SK-MEL-5 (cell line): ENCODE data around the gene STRIP1. TPM values are rescaled to one million over a fixed set of nuclear protein-coding genes. Genes with fewer than 3 reads are reported as not detected.

Experiments used
- DNase-seq: peaks from one replicate; pipeline ENCODE4 v3.0.0-alpha.2; 2016; ENCODE audit warnings: low read depth, low spot score
- in situ Hi-C: cut with HindIII; loops from 2 replicates; pipeline ENCODE4 v1.10.0; 2016; ENCODE audit warnings: low sequenced_read_pairs, high pct_unique_total_duplicates, low pct_unique_long_range_greater_than_20kb
- total RNA-seq: library from RNA; depleted of rRNA; stranded (reverse); fragments of >200 nt; shearing (Covaris generic); gene quantifications from 2 replicates; pipeline ENCODE4 v1.2.3, GENCODE V29; 2014; rRNA removed

Gene STRIP1
- total RNA-seq, 1 experiment from 2014 or later, result 35.5 TPM

DNA sequence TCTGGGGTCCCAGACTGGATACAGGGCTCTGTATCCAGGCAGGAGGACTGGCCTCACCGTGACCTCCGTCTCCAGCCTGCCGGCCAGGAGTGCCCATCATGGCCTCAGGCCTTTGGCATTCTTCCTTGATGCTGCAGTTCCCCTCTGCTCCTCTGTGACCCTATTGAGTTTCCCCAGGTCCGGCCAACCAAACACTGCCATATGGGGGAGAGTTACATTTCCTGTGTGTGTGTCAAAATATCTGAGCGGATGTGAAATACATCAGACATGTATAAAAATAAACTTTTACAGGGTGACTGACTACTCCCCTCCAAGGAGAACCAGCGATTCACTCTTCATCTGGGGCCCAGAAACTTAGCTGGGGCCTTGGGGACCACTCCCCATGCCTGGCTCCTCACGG, 67.7 kb downstream of the STRIP1 start:
- no peak for DNase-seq
- in situ Hi-C loops, result no loop called here

Other genes with a start within 250 kb of the STRIP1 start
- 3.2 and 4.0 TPM in 2 replicates for gene CSF1, start 123.8 kb upstream of the STRIP1 start, total RNA-seq
- gene AHCYL1, start 49.9 kb upstream of the STRIP1 start, total RNA-seq, result 56.4 and 68.3 TPM in 2 replicates
- gene ALX3, start 36.0 kb downstream of the STRIP1 start, total RNA-seq, result not detected in 2 replicates
- not detected in 2 replicates for gene UBL4B, start 77.8 kb downstream of the STRIP1 start, total RNA-seq
- gene SLC6A17, start 115.9 kb downstream of the STRIP1 start, total RNA-seq, result 5.7 and 6.9 TPM in 2 replicates
- 1.8 and 2.7 TPM in 2 replicates for gene KCNC4, start 175.7 kb downstream of the STRIP1 start, total RNA-seq